GM19238 (cell line): ENCODE results near the gene SLC38A7.
"Not testable (repeated sequence)": the region's sequence is repeated elsewhere in the genome, so short reads cannot be mapped to it uniquely, and the experiment has no call there.

Experiments used
- DNase-seq: peaks from one replicate; pipeline ENCODE4 v3.0.0; 2011; ENCODE audit warnings: low spot score; ENCODE audit not compliant: insufficient read length

The SLC38A7 gene

GRCh38 chr16:58678716-58679115 lies 5.9 kb downstream of the SLC38A7 start:
- DNase-seq, result no peak

DNA sequence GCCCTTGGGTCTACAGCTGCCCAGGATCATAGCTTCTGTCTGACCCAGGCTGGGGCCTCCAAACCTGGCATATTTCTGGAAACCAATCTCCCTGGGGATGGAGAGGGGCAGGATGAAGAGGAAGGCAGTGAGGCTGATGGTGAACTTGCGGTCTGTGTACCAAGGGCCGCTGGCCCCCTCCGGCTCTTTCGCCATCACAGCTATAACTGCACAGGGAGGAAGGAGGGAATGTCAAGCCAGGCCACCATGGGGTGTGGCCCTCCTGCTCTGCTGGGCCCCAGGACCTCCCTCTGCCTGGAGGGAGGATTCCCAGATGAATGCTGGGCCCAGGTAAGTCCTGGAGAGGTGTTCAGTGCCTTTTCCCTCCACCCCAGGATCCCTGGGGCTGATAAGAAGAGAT lies 6.3 kb downstream of the SLC38A7 start:
- DNase-seq, result no peak

GRCh38 chr16:58670946-58671583 lies 13.5 kb downstream of the SLC38A7 start:
- DNase-seq, result no peak

GRCh38 chr16:58670177-58670576 lies 14.4 kb downstream of the SLC38A7 start:
- DNase-seq, result no peak

GRCh38 chr16:58665200-58665599 lies 19.4 kb downstream of the SLC38A7 start:
- DNase-seq, result no peak

- DNase-seq, result peak; percentile 39
Observed at GRCh38 chr16:58661199-58661830, 23.3 kb downstream of the SLC38A7 start.

GRCh38 chr16:58659911-58660310 lies 24.7 kb downstream of the SLC38A7 start:
- DNase-seq, result not testable (repeated sequence)

DNA sequence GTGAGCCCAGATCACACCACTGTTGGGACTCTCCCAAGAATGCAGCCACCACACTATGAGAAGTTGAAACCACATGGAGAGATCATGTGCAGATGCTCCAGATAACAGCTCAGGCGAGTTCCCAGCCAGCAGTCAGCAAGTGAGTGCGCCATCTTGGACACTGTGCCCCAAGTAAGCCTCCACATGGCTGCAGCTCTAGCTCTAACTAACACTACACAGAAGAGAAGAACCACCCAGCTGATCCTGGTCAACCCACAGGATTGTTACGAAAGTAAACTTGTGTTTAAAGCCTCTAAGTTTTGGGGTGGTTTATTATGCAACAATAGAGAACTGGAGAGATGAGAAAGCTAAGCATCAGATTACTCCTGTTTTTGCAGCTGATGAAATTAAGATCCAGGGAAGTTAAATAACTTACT lies 25.8 kb downstream of the SLC38A7 start:
- no peak for DNase-seq

DNA sequence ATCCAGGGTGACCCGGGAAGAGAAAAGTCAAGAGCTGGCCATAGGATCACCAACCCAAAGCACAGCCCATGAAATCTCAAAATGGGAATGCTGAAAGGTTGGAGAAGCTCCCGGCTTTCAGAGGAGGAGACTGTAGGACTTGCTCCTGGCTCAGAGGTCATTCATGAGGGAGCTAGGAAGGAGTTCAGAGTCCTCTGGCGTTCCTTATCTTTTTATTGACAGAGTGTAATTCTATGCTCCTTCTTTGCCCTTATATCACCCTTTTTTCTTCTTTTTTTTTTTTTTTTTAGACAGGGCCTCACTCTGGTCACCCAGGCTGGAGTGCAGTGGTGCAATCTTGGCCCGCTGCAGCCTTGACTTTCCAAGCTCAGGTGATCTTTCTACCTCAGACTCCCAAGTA lies 27.7 kb downstream of the SLC38A7 start:
- DNase-seq, result no peak

DNA sequence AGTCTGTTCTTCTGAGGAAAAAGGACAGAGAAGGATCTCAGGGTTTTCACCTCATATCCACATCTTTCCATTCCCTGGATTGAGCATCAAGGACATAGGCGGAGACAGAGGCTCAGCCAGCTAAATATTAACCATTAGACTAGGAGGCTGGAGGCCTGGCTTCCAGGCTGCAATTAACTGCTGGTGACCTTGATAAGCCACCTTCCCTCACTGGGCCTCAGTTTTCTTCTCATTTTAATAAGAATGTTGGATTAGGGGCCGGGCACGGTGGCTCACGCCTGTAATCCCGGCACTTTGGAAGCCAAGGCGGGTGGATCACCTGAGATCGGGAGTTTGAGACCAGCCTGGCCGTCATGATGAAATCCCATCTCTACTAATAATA lies 29.4 kb downstream of the SLC38A7 start:
- no peak for DNase-seq

GRCh38 chr16:58654560-58655214 lies 29.9 kb downstream of the SLC38A7 start:
- no peak for DNase-seq

GRCh38 chr16:58652741-58653140 lies 31.8 kb downstream of the SLC38A7 start:
- no peak for DNase-seq

DNA sequence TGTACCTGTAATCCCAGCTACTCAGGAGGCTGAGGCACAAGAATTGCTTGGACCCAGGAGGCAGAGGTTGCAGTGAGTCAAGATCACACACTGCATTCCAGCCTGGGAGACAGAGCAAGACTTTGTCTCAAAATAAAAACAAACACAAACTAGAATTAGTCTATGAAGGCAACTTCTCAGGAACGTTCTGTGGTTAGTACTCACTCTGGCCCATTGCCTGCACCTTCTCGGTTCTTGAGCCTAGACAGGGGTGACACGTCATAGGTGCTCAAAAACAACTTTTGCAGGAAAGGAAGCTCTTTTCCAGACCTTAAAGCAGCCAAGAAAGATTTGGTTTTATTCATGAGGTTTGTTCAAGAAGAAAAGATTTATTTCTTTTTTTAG lies 32.6 kb downstream of the SLC38A7 start:
- no peak for DNase-seq

GRCh38 chr16:58649707-58650106 lies 34.9 kb downstream of the SLC38A7 start:
- no peak for DNase-seq

- no peak for DNase-seq
Observed at GRCh38 chr16:58647107-58647506, 37.5 kb downstream of the SLC38A7 start.

DNA sequence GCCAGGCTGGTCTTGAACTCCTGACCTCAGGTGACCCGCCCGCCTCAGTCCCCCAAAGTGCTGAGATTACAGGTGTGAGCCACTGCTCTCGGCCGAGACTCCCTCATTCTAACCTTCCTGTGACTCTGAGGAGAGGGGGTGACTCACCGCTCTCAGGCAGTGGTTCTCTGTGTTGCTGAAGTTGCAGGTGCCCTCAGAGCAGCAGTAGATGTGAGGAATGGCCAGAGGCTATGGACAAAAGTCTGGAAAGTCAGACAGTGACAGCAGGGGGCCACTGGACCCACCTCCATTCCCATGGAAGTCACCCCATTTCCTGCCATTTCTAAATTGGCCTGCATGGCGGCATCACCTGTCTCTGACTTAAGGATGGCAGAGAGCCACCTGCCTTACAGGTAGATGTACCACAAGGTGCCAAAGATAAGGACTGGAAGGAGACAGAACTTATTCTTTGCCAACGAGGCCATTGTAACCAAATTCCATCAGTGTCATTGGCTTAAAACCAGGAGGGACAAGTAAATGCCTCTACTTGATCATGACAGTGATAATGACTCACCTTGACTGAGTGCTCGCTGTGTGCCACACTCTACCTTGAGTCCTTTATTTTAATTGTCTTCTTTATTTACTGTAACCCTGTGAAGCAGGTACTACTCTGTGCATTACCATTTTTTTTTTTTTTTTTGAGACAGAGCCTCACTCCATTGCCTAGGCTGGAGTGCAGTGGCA lies 39.6 kb downstream of the SLC38A7 start:
- no peak for DNase-seq

DNA sequence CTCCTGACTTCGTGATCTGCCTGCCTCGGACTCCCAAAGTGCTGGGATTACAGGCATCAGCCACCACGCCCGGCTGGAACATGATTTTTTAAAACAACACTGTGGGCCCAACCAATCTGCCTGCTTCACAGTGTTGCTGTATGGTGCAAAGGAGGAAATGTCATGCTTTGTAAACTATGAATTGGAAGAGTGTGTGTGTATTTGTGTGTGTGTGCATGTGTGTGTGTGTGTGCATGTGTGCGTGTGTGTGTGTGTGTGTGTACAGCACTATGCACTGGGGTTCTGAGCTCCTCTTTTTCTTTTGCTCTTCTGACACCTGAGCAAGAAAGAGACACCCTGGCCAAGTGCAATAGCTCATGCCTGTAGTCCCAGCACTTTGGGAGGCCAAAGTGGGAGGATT lies 40.5 kb downstream of the SLC38A7 start:
- no peak for DNase-seq

GRCh38 chr16:58640949-58641348 lies 43.6 kb downstream of the SLC38A7 start:
- no peak for DNase-seq

DNA sequence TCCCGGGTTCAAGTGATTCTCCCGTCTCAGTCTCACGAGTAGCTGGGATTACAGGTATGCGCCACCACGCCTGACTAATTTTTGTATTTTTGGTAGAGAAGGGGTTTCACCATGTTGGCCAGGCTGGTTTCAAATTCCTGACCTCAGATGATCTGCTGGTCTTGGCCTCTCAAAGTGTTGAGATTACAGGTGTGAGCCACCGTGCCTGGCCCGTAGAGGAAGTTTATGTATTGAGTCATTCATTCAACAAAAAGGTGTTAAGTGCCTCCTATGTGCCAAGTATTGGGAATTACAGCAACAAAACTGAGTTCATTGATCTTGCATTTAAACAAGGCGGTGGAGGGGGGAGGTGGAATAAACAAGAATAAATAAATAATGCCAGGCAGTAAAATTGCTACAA lies 44.7 kb downstream of the SLC38A7 start:
- no peak for DNase-seq

DNA sequence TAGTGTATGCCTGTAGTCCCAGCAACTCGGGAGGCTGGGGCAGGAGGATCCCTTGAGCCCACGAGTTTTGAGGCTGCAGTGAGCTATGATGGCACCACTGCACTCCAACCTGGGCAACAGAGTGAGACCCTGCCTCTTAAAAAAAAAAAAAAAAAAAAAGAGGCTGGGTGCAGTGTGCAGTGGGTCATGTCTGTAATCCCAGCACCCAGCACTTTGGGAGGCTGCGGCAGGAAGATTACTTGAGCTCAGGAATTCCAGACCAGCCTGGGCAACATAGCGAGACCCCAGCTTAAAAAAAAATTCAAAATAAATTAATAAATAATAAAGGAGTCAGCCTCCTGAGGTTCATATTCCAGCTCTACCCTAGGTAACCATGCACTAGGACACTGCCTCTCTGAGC lies 45.3 kb downstream of the SLC38A7 start:
- DNase-seq, result no peak

DNA sequence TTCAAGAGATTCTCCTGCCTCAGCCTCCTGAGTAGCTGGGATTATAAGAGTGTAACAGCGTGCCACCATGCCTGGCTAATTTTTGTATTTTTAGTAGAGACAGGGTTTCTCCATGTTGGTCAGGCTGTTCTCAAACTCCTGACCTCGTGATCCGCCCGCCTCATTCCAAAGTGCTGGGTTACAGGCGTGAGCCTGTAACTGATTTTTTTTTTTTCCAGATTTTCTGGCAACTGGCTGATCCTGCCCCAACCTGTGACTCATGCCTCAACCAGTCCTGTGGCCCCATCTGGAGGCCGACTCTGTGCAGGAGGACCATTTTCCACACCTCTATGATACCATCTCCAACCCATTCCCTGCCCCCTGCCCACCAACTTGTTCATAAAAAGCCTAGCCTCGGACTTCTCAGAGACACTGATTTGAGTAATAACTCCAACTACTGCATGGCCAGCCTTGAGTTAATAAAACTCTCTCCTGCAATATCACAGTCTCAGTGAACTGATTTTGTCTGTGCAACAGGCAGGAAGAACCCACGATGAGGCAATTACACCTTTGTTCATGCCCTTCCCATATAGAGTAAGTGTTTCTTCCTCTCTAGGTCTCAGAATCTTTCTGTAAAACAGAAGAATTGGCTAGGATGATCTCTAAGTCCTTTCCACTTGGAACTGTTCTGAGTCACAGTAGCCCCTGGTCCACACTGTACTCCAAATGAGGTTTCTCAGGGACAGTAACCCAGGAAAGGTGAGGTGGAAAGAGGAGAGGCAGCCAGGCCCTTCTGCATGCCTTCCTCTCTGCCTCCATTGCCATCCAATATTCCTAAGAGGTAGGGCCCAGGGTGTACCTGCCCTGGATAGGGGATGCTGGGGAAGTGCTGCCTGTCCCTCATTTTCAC lies 46.2 kb downstream of the SLC38A7 start:
- DNase-seq, result no peak
